Measurements from ENCODE around the gene CYBA.

CYBA gene

DNA sequence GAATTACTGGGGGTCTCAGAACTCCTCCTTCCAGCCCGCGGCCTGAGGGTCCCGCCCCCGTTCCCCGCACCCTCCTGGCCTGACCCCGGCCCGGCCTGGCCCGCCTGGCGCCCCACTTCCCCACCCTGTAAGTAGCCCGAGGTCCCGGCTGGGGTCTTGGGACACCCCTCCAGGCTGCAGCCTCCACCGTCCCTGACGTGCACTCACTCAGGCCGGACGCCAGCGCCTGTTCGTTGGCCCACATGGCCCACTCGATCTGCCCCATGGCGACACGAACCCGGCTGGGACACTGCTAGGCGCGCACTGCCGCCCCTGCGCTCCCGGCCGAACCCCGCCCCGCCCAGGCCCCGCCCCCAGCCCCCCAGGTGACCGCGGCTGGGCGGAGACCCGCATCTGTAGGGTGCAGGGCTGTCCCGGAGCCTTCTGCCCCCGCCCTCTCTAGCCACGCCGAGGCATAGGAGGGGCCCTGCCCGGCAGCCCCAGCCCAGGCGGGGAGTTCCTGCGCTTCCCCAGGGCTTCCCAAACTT, at the start of gene CYBA:
Gene CYBA, minus strand, starts transcription at position 305 of the 527 bp plus-strand sequence. Its CDS starts 40 bp downstream, at position 265.
- peak; percentile 73 for DNase-seq (ENCODE audit: low spot score)

GRCh38 chr16:88700322-88700635, 49.4 kb upstream of the CYBA start:
- DNase-seq (ENCODE audit: low spot score): no peak

- DNase-seq (ENCODE audit: low spot score): no peak
Measured at GRCh38 chr16:88699180-88699579, 48.3 kb upstream of the CYBA start.

DNA sequence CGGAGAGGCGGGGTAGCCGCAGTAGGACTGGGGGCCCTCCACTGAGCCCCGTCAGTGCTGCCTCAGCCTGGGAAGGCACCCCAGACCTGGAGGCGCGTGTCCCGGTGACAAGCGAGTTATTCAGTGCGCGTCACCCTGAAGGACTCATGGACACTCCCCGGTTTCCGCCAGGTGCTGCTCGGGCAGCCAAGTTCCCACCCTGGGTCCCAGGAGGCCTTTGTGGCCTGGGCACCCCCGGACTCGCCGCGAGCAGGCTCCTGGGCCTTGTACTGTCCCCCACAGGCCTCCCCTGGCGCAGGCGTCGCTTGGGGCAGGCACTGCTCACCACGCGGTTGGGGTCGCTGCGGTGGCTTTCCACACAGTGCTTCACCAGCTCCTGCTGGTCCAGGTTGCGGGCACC, 47.8 kb upstream of the CYBA start:
- DNase-seq (ENCODE audit: low spot score): no peak

- no peak for DNase-seq (ENCODE audit: low spot score)
Measured at GRCh38 chr16:88697831-88698615, 47.2 kb upstream of the CYBA start.

DNA sequence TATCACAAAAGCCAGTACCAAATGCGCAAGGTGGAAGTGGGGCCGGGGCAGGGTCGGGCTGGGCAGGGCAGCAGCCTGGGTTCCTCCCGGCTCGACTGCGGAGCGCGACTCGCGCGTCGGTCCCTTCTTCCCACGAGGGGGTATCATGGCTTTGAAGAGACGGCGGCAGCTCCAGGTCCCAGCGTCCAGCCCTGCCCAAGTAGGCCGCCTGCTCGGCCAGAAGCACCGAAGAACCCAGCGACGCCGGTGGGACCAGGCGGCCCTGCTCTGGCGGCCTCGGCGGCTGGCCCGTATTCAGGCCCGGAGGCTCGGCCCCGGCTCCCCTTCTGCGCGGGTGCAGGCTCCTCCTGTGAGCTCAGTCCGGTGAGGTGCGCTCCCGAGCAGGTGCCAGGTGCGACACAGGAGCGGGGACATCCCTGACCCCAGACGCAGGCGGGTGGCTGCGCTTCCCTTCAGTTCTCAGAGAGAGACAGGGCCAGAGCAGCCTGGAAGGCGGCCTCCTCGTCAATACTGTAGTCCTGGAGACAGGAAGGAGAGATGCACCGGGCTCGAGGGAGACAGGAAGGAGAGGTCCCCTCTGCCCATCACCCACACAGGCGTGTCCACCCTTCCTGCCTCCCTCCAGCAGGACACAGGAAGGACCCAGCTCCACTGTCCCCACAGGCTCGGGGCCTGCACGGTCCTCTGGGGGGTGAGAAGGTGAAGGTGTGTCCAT, 46.4 kb upstream of the CYBA start:
- no peak for DNase-seq (ENCODE audit: low spot score)

- no peak for DNase-seq (ENCODE audit: low spot score)
Measured at GRCh38 chr16:88696441-88696840, 45.6 kb upstream of the CYBA start.

DNA sequence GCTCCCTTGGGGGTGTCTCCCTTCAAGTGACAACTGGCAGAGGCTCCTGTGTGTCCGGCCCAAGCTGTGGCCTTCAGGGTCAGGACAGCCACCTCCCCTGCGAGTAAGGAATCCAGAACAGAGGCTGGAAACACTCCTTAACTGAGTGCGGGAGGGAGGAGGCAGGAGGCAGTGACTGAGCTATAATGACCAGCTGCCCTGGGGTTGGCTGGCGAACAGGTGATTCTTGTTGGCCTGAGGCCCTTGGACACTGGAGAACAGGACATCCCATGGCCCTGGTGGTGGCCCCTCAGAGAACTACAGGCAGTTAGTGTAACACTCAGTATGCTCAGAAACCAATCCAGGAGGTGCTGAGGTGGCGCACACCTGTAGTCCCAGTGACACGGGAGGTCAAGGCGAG, 44.9 kb upstream of the CYBA start:
- no peak for DNase-seq (ENCODE audit: low spot score)

DNA sequence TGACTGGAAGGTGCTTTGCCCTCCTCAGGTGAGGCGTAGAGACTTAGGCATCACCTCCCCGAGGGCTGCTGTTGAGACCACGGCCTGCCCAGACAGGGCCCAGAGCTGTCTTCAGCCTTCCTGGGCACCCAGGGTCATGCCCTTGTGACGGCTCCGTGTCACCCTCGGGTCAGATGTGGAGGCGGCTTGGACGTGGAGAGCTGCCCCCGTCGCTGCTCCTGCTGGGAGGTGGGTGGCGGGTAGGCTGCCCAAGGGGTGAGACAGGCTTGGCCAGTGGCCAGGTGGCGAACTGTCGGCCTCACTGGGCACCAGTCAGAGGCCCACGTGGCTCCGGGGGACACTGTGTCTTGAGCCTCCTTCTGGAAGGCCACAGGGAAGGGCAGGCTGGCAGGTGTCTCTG, 44.4 kb upstream of the CYBA start:
- DNase-seq (ENCODE audit: low spot score): no peak

GRCh38 chr16:88694221-88695087, 43.6 kb upstream of the CYBA start:
- DNase-seq (ENCODE audit: low spot score): no peak

DNA sequence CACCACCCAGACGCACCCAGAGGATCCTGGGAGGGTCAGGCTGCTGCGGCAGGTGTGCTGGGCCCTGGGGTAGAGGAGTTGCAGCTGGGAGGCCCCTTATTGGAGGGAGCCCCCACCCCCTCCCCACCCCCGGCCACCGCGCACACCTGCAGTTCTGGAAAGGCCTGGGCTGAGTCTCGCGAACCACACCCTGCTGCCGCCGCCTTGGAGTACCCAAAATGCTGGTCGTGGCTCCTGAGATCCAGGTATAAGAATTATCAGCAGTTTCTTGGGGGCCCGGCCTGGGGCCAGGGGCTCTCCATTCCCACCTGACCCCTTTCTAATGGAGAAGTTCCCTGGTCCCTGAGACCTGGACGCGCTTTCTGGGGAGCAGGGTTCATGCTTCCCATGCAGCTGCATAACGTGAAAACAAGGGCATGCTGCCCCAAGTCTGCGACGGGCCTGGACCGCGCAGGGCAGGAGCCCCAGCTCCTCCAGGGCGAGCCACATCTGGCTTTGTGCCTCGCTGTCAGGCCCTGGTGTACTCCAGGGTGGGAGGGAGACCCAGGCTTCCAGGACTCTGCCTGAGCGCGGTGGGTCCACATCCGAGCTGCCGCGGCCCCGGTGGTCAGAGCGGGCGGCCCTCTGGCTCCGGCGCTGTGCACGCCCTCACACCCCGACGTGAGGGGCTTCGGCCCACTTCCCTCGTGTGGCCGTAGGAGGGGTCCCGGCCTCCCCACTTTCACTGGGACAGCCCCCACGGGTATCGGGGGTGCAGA, 42.7 kb upstream of the CYBA start:
- DNase-seq (ENCODE audit: low spot score): no peak

GRCh38 chr16:88692861-88693260, 42.0 kb upstream of the CYBA start:
- DNase-seq (ENCODE audit: low spot score): no peak

GRCh38 chr16:88691924-88692560, 41.2 kb upstream of the CYBA start:
- no peak for DNase-seq (ENCODE audit: low spot score)

GRCh38 chr16:88691129-88691813, 40.4 kb upstream of the CYBA start:
- DNase-seq (ENCODE audit: low spot score): no peak

GRCh38 chr16:88690341-88691128, 39.7 kb upstream of the CYBA start:
- DNase-seq (ENCODE audit: low spot score): no peak

GRCh38 chr16:88688013-88688778, 37.3 kb upstream of the CYBA start:
- DNase-seq (ENCODE audit: low spot score): no peak

- DNase-seq (ENCODE audit: low spot score): no peak
Measured at GRCh38 chr16:88687676-88688012, 36.8 kb upstream of the CYBA start.

DNA sequence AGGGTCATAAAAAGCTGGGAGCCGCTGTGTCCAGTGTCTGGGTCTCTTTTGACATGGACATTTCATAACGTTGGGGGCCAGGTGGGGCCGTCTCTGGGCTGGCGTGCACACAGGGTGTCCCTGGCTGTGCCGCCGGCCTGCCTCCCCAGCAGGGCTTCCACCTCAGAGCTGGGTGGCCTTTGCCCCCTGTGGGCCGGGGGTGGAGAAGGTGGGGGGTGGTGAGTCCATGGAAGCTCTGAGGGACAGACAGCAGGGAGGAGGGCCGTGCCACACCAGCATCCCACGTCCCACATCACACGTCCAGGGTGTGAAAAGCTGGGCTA, 36.4 kb upstream of the CYBA start:
- no peak for DNase-seq (ENCODE audit: low spot score)

All from ecto neural progenitor cell (in vitro differentiated cells).